ENCODE data around the gene SLC25A1.

DNA sequence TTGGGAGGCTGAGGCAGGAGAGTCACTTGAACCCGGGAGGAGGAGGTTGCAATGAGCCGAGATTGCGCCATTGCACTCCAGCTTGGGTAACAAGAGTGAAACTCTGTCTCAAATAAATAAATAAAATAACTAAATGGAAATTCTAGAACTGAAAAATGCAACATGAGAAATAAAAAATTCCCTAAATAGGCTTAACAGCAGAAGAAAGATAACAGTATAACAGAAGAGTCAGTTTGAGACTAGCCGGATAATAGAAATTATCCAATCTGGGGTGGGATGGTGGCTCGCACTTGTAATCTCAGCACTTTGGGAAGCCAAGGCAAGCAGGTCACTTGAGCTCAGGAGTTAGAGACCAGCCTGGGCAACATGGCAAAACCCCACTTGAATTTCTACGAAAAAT is 14.1 kb downstream of the SLC25A1 start:
- TF ChIP-seq POLR2A (IDR thresholded peaks at IDR 0.05): no peak
- TF ChIP-seq, protein P1, sequence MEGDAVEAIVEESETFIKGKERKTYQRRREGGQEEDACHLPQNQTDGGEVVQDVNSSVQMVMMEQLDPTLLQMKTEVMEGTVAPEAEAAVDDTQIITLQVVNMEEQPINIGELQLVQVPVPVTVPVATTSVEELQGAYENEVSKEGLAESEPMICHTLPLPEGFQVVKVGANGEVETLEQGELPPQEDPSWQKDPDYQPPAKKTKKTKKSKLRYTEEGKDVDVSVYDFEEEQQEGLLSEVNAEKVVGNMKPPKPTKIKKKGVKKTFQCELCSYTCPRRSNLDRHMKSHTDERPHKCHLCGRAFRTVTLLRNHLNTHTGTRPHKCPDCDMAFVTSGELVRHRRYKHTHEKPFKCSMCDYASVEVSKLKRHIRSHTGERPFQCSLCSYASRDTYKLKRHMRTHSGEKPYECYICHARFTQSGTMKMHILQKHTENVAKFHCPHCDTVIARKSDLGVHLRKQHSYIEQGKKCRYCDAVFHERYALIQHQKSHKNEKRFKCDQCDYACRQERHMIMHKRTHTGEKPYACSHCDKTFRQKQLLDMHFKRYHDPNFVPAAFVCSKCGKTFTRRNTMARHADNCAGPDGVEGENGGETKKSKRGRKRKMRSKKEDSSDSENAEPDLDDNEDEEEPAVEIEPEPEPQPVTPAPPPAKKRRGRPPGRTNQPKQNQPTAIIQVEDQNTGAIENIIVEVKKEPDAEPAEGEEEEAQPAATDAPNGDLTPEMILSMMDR (IDR thresholded peaks at IDR 0.05): no peak
